Trophoblast cell (in vitro differentiated cells and primary cell): ENCODE measurements around the gene RNGTT. TPM values are rescaled to one million over a fixed set of nuclear protein-coding genes. Genes with fewer than 3 reads are reported as not detected.

Source experiments
- DNase-seq, 2 donors: peaks; one replicate each; pipeline ENCODE4 v3.0.0-alpha.2; 2016
- H2AFZ ChIP-seq: 2 replicates; pipeline ENCODE4 v1.6.1; 2013; ENCODE audit warnings: low read length, moderate library complexity, mild to moderate bottlenecking; ENCODE audit not compliant: insufficient read depth, poor library complexity
- H2AK5ac ChIP-seq: 2 replicates; pipeline ENCODE4 v1.6.1; 2013; ENCODE audit warnings: mild to moderate bottlenecking, low read length
- H2BK120ac ChIP-seq: 2 replicates; pipeline ENCODE4 v1.6.1; 2013; ENCODE audit warnings: low read length, mild to moderate bottlenecking, moderate library complexity; ENCODE audit not compliant: insufficient read depth, poor library complexity
- H2BK12ac ChIP-seq: 2 replicates; pipeline ENCODE4 v1.6.1; 2013; ENCODE audit warnings: mild to moderate bottlenecking, low read length, moderate library complexity
- H2BK5ac ChIP-seq: 2 replicates; pipeline ENCODE4 v1.6.1; 2013; ENCODE audit warnings: low read length, low read depth, moderate library complexity, mild to moderate bottlenecking; ENCODE audit not compliant: poor library complexity
- H3K14ac ChIP-seq: 2 replicates; pipeline ENCODE4 v1.6.1; 2013; ENCODE audit warnings: mild to moderate bottlenecking, low read length
- H3K18ac ChIP-seq: 2 replicates; pipeline ENCODE4 v1.6.1; 2013; ENCODE audit warnings: mild to moderate bottlenecking, low read length
- H3K23ac ChIP-seq: 2 replicates; pipeline ENCODE4 v1.6.1; 2013; ENCODE audit warnings: low read length
- H3K27ac ChIP-seq: 2 replicates; pipeline ENCODE4 v1.5.1; 2013; ENCODE audit warnings: low read depth, mild to moderate bottlenecking, inconsistent platforms, low read length, moderate library complexity
- H3K27me3 ChIP-seq: 2 replicates; pipeline ENCODE4 v1.6.1; 2013; ENCODE audit warnings: inconsistent platforms, mild to moderate bottlenecking, low read length, moderate library complexity; ENCODE audit not compliant: insufficient read depth
- H3K36me3 ChIP-seq, 2 experiments: 1 replicate in 1 of 2; 2 replicates in 1 of 2; pipeline ENCODE4 v1.6.1; 2013; ENCODE audit warnings: low read length in 2 of 2, mild to moderate bottlenecking in 2 of 2, moderate library complexity in 1 of 2; ENCODE audit not compliant: insufficient read depth in 2 of 2, control insufficient read depth in 1 of 2
- H3K4ac ChIP-seq: 2 replicates; pipeline ENCODE4 v1.6.1; 2013; ENCODE audit warnings: low read depth, mild to moderate bottlenecking, low read length, moderate library complexity
- H3K4me1 ChIP-seq, 2 experiments: 1 replicate in 1 of 2; 2 replicates in 1 of 2; pipeline ENCODE4 v1.6.1; 2013; ENCODE audit warnings: low read length in 2 of 2, mild to moderate bottlenecking in 2 of 2, moderate library complexity in 1 of 2; ENCODE audit not compliant: insufficient read depth in 2 of 2, control insufficient read depth in 1 of 2
- H3K4me2 ChIP-seq: 2 replicates; pipeline ENCODE4 v1.6.1; 2013; ENCODE audit warnings: inconsistent platforms, mild to moderate bottlenecking, low read length, moderate library complexity
- H3K4me3 ChIP-seq: 2 replicates; pipeline ENCODE4 v1.5.1; 2013; ENCODE audit warnings: mild to moderate bottlenecking, low read depth, low read length, inconsistent platforms
- H3K79me1 ChIP-seq: one replicate; pipeline ENCODE4 v1.6.1; 2013; ENCODE audit warnings: low read length
- H3K79me2 ChIP-seq: 2 replicates; pipeline ENCODE4 v1.6.1; 2013; ENCODE audit warnings: low read length, mild to moderate bottlenecking; ENCODE audit not compliant: control insufficient read depth, insufficient read depth, poor library complexity
- H3K9ac ChIP-seq: 2 replicates; pipeline ENCODE4 v1.6.1; 2013; ENCODE audit warnings: mild to moderate bottlenecking, low read length
- H3K9me3 ChIP-seq: 2 replicates; pipeline ENCODE4 v1.6.1; 2013; ENCODE audit warnings: low read depth, mild to moderate bottlenecking, control low read depth, inconsistent platforms, low read length; ENCODE audit not compliant: insufficient read depth
- H4K12ac ChIP-seq: 2 replicates; pipeline ENCODE4 v1.6.1; 2013; ENCODE audit warnings: low read depth, mild to moderate bottlenecking, low read length, moderate library complexity
- H4K8ac ChIP-seq: 2 replicates; pipeline ENCODE4 v1.6.1; 2013; ENCODE audit warnings: low read depth, mild to moderate bottlenecking, low read length, moderate library complexity
- H4K91ac ChIP-seq: one replicate; pipeline ENCODE4 v1.6.1; 2013; ENCODE audit warnings: low read depth, mild to moderate bottlenecking, low read length, moderate library complexity
- WGBS: extraction: QIAGEN DNeasy Blood & Tissue Kit; methylation state at CpG from one replicate; pipeline ENCODE4 v1.1.7; 2013; ENCODE audit warnings: missing lambda C conversion rate; ENCODE audit not compliant: insufficient read length, insufficient coverage; ENCODE audit errors: extremely low coverage; 5-methylcytosine and 5-hydroxymethylcytosine counted together
- polyA plus RNA-seq: library from polyadenylated mRNA; stranded (reverse); fragments of 200-250 nt; gene quantifications from 2 replicates; pipeline ENCODE4 v1.2.3, GENCODE V29; 2013

The RNGTT gene
- polyA plus RNA-seq: 9.7 and 9.8 TPM in 2 replicates

GRCh38 chr6:88963139-88964090, at the start of gene RNGTT:
Gene RNGTT, minus strand, starts transcription at chr6:88963618. Its CDS starts 209 bp downstream, at chr6:88963409.
- peak within 1 kb of the TSS; percentile 98 for H4K8ac ChIP-seq
- H3K79me2 ChIP-seq: peaks cover 10% of the 10 kb centered on the region
- H2BK120ac ChIP-seq: peak within 1 kb of the TSS; percentile 81
- peak within 1 kb of the TSS; percentile 55 for H3K4ac ChIP-seq
- peak within 1 kb of the TSS; percentile 89 for H3K4me2 ChIP-seq
- peaks cover 6% of the 10 kb centered on the region for H3K79me1 ChIP-seq
- peak within 1 kb of the TSS; percentile 86 for H4K91ac ChIP-seq
- peak within 1 kb of the TSS; percentile 71 for H3K27ac ChIP-seq
- H2BK12ac ChIP-seq: no peak within 1 kb of the TSS
- peaks cover 2 to 4% of the 10 kb centered on the region in 2 experiments for H3K4me1 ChIP-seq
- peak within 1 kb of the TSS; percentile 88 for H3K18ac ChIP-seq
- DNase-seq: peak; percentile 98
- peak within 1 kb of the TSS; percentile 90 for H3K9ac ChIP-seq
- peak within 1 kb of the TSS; percentile 58 for H2BK5ac ChIP-seq
- no peaks in the 10 kb centered on the region for H3K36me3 ChIP-seq
- no peak within 1 kb of the TSS for H3K23ac ChIP-seq
- no peaks in the 10 kb centered on the region for H3K27me3 ChIP-seq
- WGBS: no CpG with 5 or more reads among the region's 74 CpGs
- peak within 1 kb of the TSS; percentile 95 for H3K14ac ChIP-seq
- peak within 1 kb of the TSS; percentile 84 for H4K12ac ChIP-seq
- H2AK5ac ChIP-seq: peak within 1 kb of the TSS; percentile 22
- H3K4me3 ChIP-seq: peak within 1 kb of the TSS; percentile 97
- peaks cover 1% of the 10 kb centered on the region for H3K9me3 ChIP-seq
- H2AFZ ChIP-seq: peak within 1 kb of the TSS; percentile 98

- Histone ChIP-seq H3K27me3 (no peaks in the 10 kb centered on the region), H2BK5ac (no peak overlapping the region), H4K8ac (no peak overlapping the region)
Observed at GRCh38 chr6:89011436-89011835, 48.0 kb upstream of the RNGTT start.

GRCh38 chr6:89010825-89011224, 47.4 kb upstream of the RNGTT start:
- Histone ChIP-seq H2AK5ac (no peak overlapping the region), H3K4ac (no peak overlapping the region), H2BK120ac (no peak overlapping the region), H2AFZ (no peak overlapping the region), H3K4me3 (no peak overlapping the region), H4K8ac (no peak overlapping the region), H3K27me3 (no peaks in the 10 kb centered on the region), H3K9me3 (no peaks in the 10 kb centered on the region), H3K79me1 (no peaks in the 10 kb centered on the region), H2BK12ac (no peak overlapping the region), H2BK5ac (no peak overlapping the region), H3K9ac (no peak overlapping the region), H3K4me2 (no peak overlapping the region), H3K79me2 (no peaks in the 10 kb centered on the region), H3K36me3 (peaks cover 0 to 2% of the 10 kb centered on the region in 2 experiments), H4K12ac (no peak overlapping the region), H3K23ac (no peak overlapping the region), H3K4me1 (no peaks in the 10 kb centered on the region), H3K27ac (no peak overlapping the region), H3K14ac (no peak overlapping the region), H3K18ac (no peak overlapping the region), H4K91ac (no peak overlapping the region)
- DNase-seq: no peak
- WGBS: no CpG with 5 or more reads among the region's 2 CpGs

More at GRCh38 chr6:89011436-89011835, 48.0 kb upstream of the RNGTT start:
- no peak overlapping the region for H2AK5ac ChIP-seq
- H3K79me2 ChIP-seq: no peaks in the 10 kb centered on the region
- H3K4me2 ChIP-seq: no peak overlapping the region
- DNase-seq: no peak
- no peak overlapping the region for H3K27ac ChIP-seq
- H2BK120ac ChIP-seq: no peak overlapping the region
- H2BK12ac ChIP-seq: no peak overlapping the region
- no peaks in the 10 kb centered on the region for H3K79me1 ChIP-seq
- no peak overlapping the region for H3K9ac ChIP-seq
- no CpG with 5 or more reads among the region's 2 CpGs for WGBS
- no peak overlapping the region for H3K18ac ChIP-seq
- no peak overlapping the region for H3K14ac ChIP-seq
- H3K23ac ChIP-seq: no peak overlapping the region
- no peak overlapping the region for H2AFZ ChIP-seq
- no peak overlapping the region for H3K4me3 ChIP-seq
- no peak overlapping the region for H3K4ac ChIP-seq
- H3K4me1 ChIP-seq: no peaks in the 10 kb centered on the region
- no peak overlapping the region for H4K12ac ChIP-seq
- H4K91ac ChIP-seq: no peak overlapping the region
- no peaks in the 10 kb centered on the region for H3K9me3 ChIP-seq
- H3K36me3 ChIP-seq: peaks cover 0 to 2% of the 10 kb centered on the region in 2 experiments

- no peak overlapping the region for H3K23ac ChIP-seq
- no peak overlapping the region for H3K18ac ChIP-seq
- no peak overlapping the region for H3K4ac ChIP-seq
- no peak overlapping the region for H2AFZ ChIP-seq
- H3K14ac ChIP-seq: no peak overlapping the region
- no peak overlapping the region for H3K27ac ChIP-seq
- H3K4me1 ChIP-seq: no peaks in the 10 kb centered on the region
- H3K36me3 ChIP-seq: peaks cover 0 to 2% of the 10 kb centered on the region in 2 experiments
- H2BK12ac ChIP-seq: no peak overlapping the region
- WGBS: no CpG with 5 or more reads among the region's 5 CpGs
- no peak overlapping the region for H3K4me2 ChIP-seq
- no peak overlapping the region for H3K4me3 ChIP-seq
- H4K8ac ChIP-seq: no peak overlapping the region
- H4K12ac ChIP-seq: no peak overlapping the region
- no peaks in the 10 kb centered on the region for H3K79me2 ChIP-seq
- H3K27me3 ChIP-seq: no peaks in the 10 kb centered on the region
- H2BK5ac ChIP-seq: no peak overlapping the region
- no peak overlapping the region for H3K9ac ChIP-seq
- peak; percentile 21 to 26 for DNase-seq
- no peak overlapping the region for H4K91ac ChIP-seq
- H2BK120ac ChIP-seq: no peak overlapping the region
- H2AK5ac ChIP-seq: no peak overlapping the region
- no peaks in the 10 kb centered on the region for H3K79me1 ChIP-seq
- no peaks in the 10 kb centered on the region for H3K9me3 ChIP-seq
Observed at GRCh38 chr6:89009624-89010059, 46.2 kb upstream of the RNGTT start.
